Tibial artery (tissue), 4 donors: Measurements from ENCODE around the gene TPPP.

Source experiments
- DNase-seq, 2 donors: peaks; one replicate each; pipeline ENCODE4 v3.0.0-alpha.2; 2019
- H3K27ac ChIP-seq, 2 donors: fragments of 200-600 bp; sonication (generic) in 1 of 2; 1 replicate in 1 of 2; 2 replicates in 1 of 2; pipeline ENCODE4 v1.5.1; 2018 to 2019; ENCODE audit warnings: mild to moderate bottlenecking in 1 of 2
- H3K27me3 ChIP-seq, 2 donors: fragments of 200-600 bp; sonication (generic) in 1 of 2; one replicate each; pipeline versions ENCODE4 v1.5.1 to v1.6.0; 2016 to 2019
- H3K36me3 ChIP-seq, 3 donors: fragments of 200-600 bp; sonication (generic) in 2 of 3; one replicate each; pipeline ENCODE4 v1.5.1; 2016 to 2019; ENCODE audit warnings: mild to moderate bottlenecking in 2 of 3
- H3K4me1 ChIP-seq, 4 donors: fragments of 200-600 bp; sonication (generic) in 2 of 4; 1 replicate in 3 of 4; 2 replicates in 1 of 4; pipeline ENCODE4 v1.5.1; 2016 to 2019
- H3K4me3 ChIP-seq, 2 donors: fragments of 200-600 bp; sonication (generic) in 1 of 2; 1 replicate in 1 of 2; 2 replicates in 1 of 2; pipeline ENCODE4 v1.5.1; 2018 to 2019; ENCODE audit warnings: mild to moderate bottlenecking in 2 of 2
- H3K9me3 ChIP-seq, 3 donors: fragments of 200-600 bp; sonication (generic) in 1 of 3; one replicate each; pipeline ENCODE4 v1.5.1; 2016 to 2019
- intact Hi-C: fragments of 100-400 bp; cut with DNase I; formaldehyde crosslinking; loops from one replicate; pipeline ENCODE4 v1.15.0; 2023; ENCODE audit warnings: low total_unique reads
- TF ChIP-seq, protein P1 (sequence below), 2 experiments: fragments of 200-600 bp in 1 of 2; fragments of 450-650 bp in 1 of 2; IDR thresholded peaks; one replicate each; pipeline ENCODE4 v1.5.1; 2017 to 2019; ENCODE audit warnings: antibody characterized with exemption in 2 of 2, mild to moderate bottlenecking in 1 of 2, moderate library complexity in 1 of 2

Gene TPPP

GRCh38 chr5:673831-674629, 19.1 kb downstream of the TPPP start:
- Histone ChIP-seq H3K27me3 (no peaks in the 10 kb centered on the region), H3K36me3 (no peaks in the 10 kb centered on the region), H3K27ac (no peak overlapping the region), H3K9me3 (no peaks in the 10 kb centered on the region), H3K4me1 (peaks cover 0 to 41% (median 34%) of the 10 kb centered on the region in 4 donors), H3K4me3 (no peak overlapping the region)
- DNase-seq, result peak in 1 of 2 donors; percentile 62
- TF ChIP-seq, protein P1, sequence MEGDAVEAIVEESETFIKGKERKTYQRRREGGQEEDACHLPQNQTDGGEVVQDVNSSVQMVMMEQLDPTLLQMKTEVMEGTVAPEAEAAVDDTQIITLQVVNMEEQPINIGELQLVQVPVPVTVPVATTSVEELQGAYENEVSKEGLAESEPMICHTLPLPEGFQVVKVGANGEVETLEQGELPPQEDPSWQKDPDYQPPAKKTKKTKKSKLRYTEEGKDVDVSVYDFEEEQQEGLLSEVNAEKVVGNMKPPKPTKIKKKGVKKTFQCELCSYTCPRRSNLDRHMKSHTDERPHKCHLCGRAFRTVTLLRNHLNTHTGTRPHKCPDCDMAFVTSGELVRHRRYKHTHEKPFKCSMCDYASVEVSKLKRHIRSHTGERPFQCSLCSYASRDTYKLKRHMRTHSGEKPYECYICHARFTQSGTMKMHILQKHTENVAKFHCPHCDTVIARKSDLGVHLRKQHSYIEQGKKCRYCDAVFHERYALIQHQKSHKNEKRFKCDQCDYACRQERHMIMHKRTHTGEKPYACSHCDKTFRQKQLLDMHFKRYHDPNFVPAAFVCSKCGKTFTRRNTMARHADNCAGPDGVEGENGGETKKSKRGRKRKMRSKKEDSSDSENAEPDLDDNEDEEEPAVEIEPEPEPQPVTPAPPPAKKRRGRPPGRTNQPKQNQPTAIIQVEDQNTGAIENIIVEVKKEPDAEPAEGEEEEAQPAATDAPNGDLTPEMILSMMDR (IDR thresholded peaks at IDR 0.05), result no peak
- intact Hi-C loops, result loop anchor here (5.0 kb wide), 1 partner anchor 228 kb away; no protein-coding TSS in a partner anchor

DNA sequence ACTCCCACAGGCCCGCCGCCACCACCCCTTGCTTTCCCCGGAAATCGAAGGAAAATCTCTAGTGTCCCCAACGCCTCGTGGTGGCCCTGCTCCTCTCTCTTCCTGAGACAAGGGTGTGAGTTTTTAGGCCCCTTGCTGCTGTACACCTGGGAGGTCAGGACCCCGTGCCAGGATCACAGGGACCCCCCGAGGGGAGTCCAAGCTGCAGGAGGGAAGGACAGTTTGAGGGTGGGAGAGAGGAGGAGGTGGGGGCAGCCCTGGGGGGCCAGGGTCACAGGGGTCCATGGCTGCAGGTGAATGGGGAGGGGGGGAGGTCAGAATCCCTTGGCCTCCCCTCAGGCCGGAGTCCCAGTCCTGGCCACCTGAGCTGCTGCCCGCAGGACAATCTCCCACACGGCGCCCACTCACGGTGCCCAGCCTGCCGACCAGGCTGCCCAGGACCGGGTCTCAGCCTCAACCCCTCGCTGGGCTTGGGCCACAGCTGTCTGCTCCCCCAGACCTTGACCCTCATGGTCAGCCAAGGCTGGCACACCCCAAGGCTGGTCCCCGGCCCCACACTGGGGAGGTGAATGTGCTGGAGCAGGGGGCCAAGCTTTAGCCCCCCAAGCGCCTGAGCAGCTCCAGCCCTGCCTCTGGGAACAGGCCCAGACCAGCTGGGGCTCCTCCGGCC, 19.9 kb downstream of the TPPP start:
- TF ChIP-seq, protein P1 (IDR thresholded peaks at IDR 0.05), result no peak
- no peak overlapping the region for H3K27ac ChIP-seq
- H3K27me3 ChIP-seq, result no peaks in the 10 kb centered on the region
- H3K9me3 ChIP-seq, result no peaks in the 10 kb centered on the region
- intact Hi-C loops, result loop anchor here (5.0 kb wide), 1 partner anchor 229 kb away; no protein-coding TSS in a partner anchor
- DNase-seq, result peak in 1 of 2 donors; percentile 49
- peaks cover 0 to 41% (median 34%) of the 10 kb centered on the region in 4 donors for H3K4me1 ChIP-seq
- peak overlapping the region in 1 of 2 donors; percentile 2 for H3K4me3 ChIP-seq
- H3K36me3 ChIP-seq, result peaks cover 0 to 3% (median 0%) of the 10 kb centered on the region in 3 donors

GRCh38 chr5:672329-673160, 20.6 kb downstream of the TPPP start:
- H3K27me3 ChIP-seq, result no peaks in the 10 kb centered on the region
- H3K4me1 ChIP-seq, result peaks cover 0 to 41% (median 34%) of the 10 kb centered on the region in 4 donors
- peak overlapping the region in 1 of 2 donors; percentile 2 for H3K4me3 ChIP-seq
- TF ChIP-seq, protein P1 (IDR thresholded peaks at IDR 0.05), result no peak
- peak; percentile 61 to 75 for DNase-seq
- peaks cover 0 to 5% (median 0%) of the 10 kb centered on the region in 3 donors for H3K36me3 ChIP-seq
- intact Hi-C loops, result loop anchor here (5.0 kb wide), 1 partner anchor 230 kb away; no protein-coding TSS in a partner anchor
- H3K9me3 ChIP-seq, result no peaks in the 10 kb centered on the region
- H3K27ac ChIP-seq, result no peak overlapping the region

DNA sequence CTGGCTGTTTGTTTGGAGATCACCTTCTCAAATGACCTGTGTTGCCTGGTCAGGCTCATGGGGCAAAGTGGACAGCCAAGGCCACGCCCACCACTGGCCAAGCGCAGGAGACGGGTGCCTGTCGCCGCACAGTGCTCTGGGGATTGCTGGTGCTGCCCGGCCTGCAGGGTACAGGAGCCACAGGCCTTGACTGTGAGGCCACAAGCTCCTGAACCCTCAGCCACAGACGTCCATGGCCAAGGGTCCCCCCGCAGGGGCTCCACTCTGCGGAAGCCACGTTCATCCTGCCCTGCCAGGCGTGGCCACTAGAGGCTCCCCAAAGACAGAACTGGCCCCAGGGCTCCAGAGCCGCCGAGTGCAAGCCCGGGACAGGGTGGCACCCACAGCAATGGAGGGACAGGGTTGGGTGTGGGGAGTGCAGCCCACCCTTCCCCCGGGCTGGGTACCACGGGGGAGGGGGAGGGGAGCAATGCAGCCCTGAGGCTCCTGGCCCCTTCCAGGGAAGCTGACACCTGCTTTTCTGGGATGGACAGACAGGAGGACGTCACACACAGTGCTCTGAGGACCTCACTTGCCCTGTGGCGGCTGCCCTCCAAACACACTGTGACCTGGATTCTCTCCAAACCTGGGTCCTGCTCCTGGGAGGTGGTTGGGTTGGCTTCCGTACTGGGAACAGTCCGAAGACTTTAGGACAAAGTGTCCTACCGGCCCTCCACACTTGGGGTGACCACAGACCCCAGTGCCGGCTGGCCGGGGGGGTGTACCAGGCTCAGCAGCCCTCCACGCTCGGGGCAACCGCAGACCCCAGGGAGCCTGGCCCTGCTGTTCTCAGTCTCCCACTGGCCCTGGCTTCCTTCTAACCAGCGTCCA, 21.5 kb downstream of the TPPP start:
- intact Hi-C loops, result loop anchor here (5.0 kb wide), 1 partner anchor 231 kb away; no protein-coding TSS in a partner anchor
- Histone ChIP-seq H3K27me3 (no peaks in the 10 kb centered on the region), H3K4me3 (no peak overlapping the region), H3K9me3 (no peaks in the 10 kb centered on the region), H3K27ac (no peak overlapping the region), H3K36me3 (peaks cover 0 to 11% (median 4%) of the 10 kb centered on the region in 3 donors), H3K4me1 (peaks cover 0 to 41% (median 34%) of the 10 kb centered on the region in 4 donors)
- TF ChIP-seq, protein P1 (IDR thresholded peaks at IDR 0.05), result peak; percentile 84 to 92
- DNase-seq, result peak; percentile 71 to 83
